Liver (tissue), 9 donors: Measurements from ENCODE around the gene CCDC8. TPM values are rescaled to one million over a fixed set of nuclear protein-coding genes. Genes with fewer than 3 reads are reported as not detected.

ENCODE experiments used
- DNase-seq: peaks from one replicate; pipeline ENCODE4 v3.0.0-alpha.2; 2017; ENCODE audit warnings: low spot score
- H3K27ac ChIP-seq, 2 donors: one replicate each; pipeline ENCODE4 v1.7.0; 2013; ENCODE audit warnings: inconsistent platforms in 2 of 2, low read length in 2 of 2, control low read depth in 1 of 2, low read depth in 1 of 2, mild to moderate bottlenecking in 1 of 2
- H3K27me3 ChIP-seq, 4 donors: one replicate each; pipeline versions ENCODE4 v1.6.1 to v1.7.0; 2013; ENCODE audit warnings: low read length in 3 of 4, inconsistent platforms in 1 of 4, mild to moderate bottlenecking in 1 of 4, moderate library complexity in 1 of 4; ENCODE audit not compliant: control insufficient read depth in 4 of 4, insufficient read depth in 4 of 4
- H3K36me3 ChIP-seq, 4 donors: one replicate each; pipeline versions ENCODE4 v1.6.1 to v1.7.0; 2013; ENCODE audit warnings: low read length in 3 of 4, mild to moderate bottlenecking in 3 of 4, low read depth in 1 of 4, moderate library complexity in 1 of 4; ENCODE audit not compliant: control insufficient read depth in 4 of 4, insufficient read depth in 3 of 4
- H3K4me1 ChIP-seq, 4 donors: one replicate each; pipeline versions ENCODE4 v1.6.1 to v1.7.0; 2013; ENCODE audit warnings: low read length in 3 of 4, mild to moderate bottlenecking in 3 of 4, moderate library complexity in 1 of 4; ENCODE audit not compliant: control insufficient read depth in 4 of 4, insufficient read depth in 4 of 4
- H3K4me3 ChIP-seq, 3 donors: one replicate each; pipeline versions ENCODE4 v1.6.1 to v1.7.0; 2013; ENCODE audit warnings: low read length in 3 of 3, control low read depth in 1 of 3, low read depth in 1 of 3, mild to moderate bottlenecking in 1 of 3
- H3K9ac ChIP-seq, 2 donors: one replicate each; pipeline ENCODE4 v1.7.0; 2013; ENCODE audit warnings: low read length in 2 of 2, mild to moderate bottlenecking in 2 of 2, moderate library complexity in 2 of 2, control low read depth in 1 of 2, low read depth in 1 of 2
- H3K9me3 ChIP-seq, 4 donors: one replicate each; pipeline versions ENCODE4 v1.6.1 to v1.7.0; 2013; ENCODE audit warnings: low read length in 3 of 4; ENCODE audit not compliant: control insufficient read depth in 4 of 4
- ATF3 ChIP-seq: IDR thresholded peaks from 2 replicates; pipeline ENCODE4 v1.6.1; 2016; ENCODE audit warnings: antibody characterized with exemption
- CTCF ChIP-seq: fragments of 150-350 bp; IDR thresholded peaks from 2 replicates; pipeline ENCODE4 v1.5.1; 2017; ENCODE audit warnings: improper control_type of control experiment, low read depth, low read length; ENCODE audit not compliant: missing input control
- EGR1 ChIP-seq, 2 donors: IDR thresholded peaks; 2 replicates each; pipeline ENCODE4 v1.6.1; 2016 to 2018; ENCODE audit warnings: antibody characterized with exemption in 2 of 2, low read depth in 2 of 2
- FOXA1 ChIP-seq: IDR thresholded peaks from 2 replicates; pipeline ENCODE4 v1.6.1; 2016; ENCODE audit warnings: antibody characterized with exemption
- GABPA ChIP-seq, 2 donors: IDR thresholded peaks in 1 of 2; conservative IDR thresholded peaks in 1 of 2; 2 replicates each; pipeline ENCODE4 v1.6.1; 2016; ENCODE audit warnings: antibody characterized with exemption in 2 of 2, mild to moderate bottlenecking in 1 of 2, moderate library complexity in 1 of 2
- HNF4A ChIP-seq, 2 donors: conservative IDR thresholded peaks; 2 replicates each; pipeline ENCODE4 v1.6.1; 2016; ENCODE audit warnings: antibody characterized with exemption in 2 of 2, mild to moderate bottlenecking in 2 of 2
- JUND ChIP-seq, 2 donors: IDR thresholded peaks; 2 replicates each; pipeline ENCODE4 v1.6.1; 2016; ENCODE audit warnings: antibody characterized with exemption in 2 of 2
- MAX ChIP-seq: IDR thresholded peaks from 2 replicates; pipeline ENCODE4 v1.6.1; 2016; ENCODE audit warnings: antibody characterized with exemption
- RAD21 ChIP-seq, 2 donors: IDR thresholded peaks; 2 replicates each; pipeline ENCODE4 v1.6.1; 2016; ENCODE audit warnings: antibody characterized with exemption in 2 of 2, mild to moderate bottlenecking in 2 of 2
- TAF1 ChIP-seq: conservative IDR thresholded peaks from 2 replicates; pipeline ENCODE4 v1.6.1; 2016; ENCODE audit warnings: antibody characterized with exemption, mild to moderate bottlenecking
- YY1 ChIP-seq: IDR thresholded peaks from 2 replicates; pipeline ENCODE4 v1.6.1; 2016; ENCODE audit warnings: antibody characterized with exemption, mild to moderate bottlenecking
- ZBTB33 ChIP-seq: IDR thresholded peaks from 2 replicates; pipeline ENCODE4 v1.6.1; 2016; ENCODE audit warnings: antibody characterized with exemption
- WGBS: extraction: QIAGEN DNeasy Blood & Tissue Kit; methylation state at CpG from one replicate; pipeline ENCODE4 v1.1.7; 2013; 5-methylcytosine and 5-hydroxymethylcytosine counted together
- polyA plus RNA-seq, 2 donors: library from polyadenylated mRNA; stranded (reverse) in 1 of 2; unstranded in 1 of 2; fragments of 200-250 nt in 1 of 2; fragments of >200 nt in 1 of 2; fragmentation: Nextera tagmentation in 1 of 2; extraction: Ambion mirVana in 1 of 2; gene quantifications; one replicate each; pipeline versions ENCODE4 v1.2.1 to v1.2.3, GENCODE V29; 2013 to 2015
- total RNA-seq, 2 donors: library from RNA; depleted of rRNA; stranded (reverse); fragments of >200 nt; gene quantifications; one replicate each; pipeline ENCODE4 v1.2.3, GENCODE V29; 2014
- donor health status: healthy.
- donor health status: healthy.
- donor health status: healthy.
- donor health status: healthy.
- donor health status: healthy.

CCDC8 gene
- total and polyA plus RNA-seq, 4 donors: 0.18 to 5.9 (median 0.62) TPM

GRCh38 chr19:46429999-46430398, 16.6 kb upstream of the CCDC8 start:
- TF ChIP-seq EGR1 (IDR thresholded peaks at IDR 0.05; ENCODE audit: low read depth in 2 of 2) (no peak), YY1 (no peak), ATF3 (no peak), CTCF (no peak)
- DNase-seq: no peak
- peaks cover 0 to 4% (median under 1%) of the 10 kb centered on the region in 4 donors for H3K27me3 ChIP-seq
- 74% methylated on average over 4 of the region's 4 CpGs for WGBS
- no peak overlapping the region for H3K9ac ChIP-seq
- H3K36me3 ChIP-seq: no peaks in the 10 kb centered on the region
- H3K4me3 ChIP-seq: no peak overlapping the region
- no peaks in the 10 kb centered on the region for H3K9me3 ChIP-seq
- H3K27ac ChIP-seq: no peak overlapping the region
- peaks cover 4 to 15% (median 10%) of the 10 kb centered on the region in 4 donors for H3K4me1 ChIP-seq

- DNase-seq: peak; percentile 61
- Histone ChIP-seq H3K27me3 (peaks cover 0 to 4% (median 0%) of the 10 kb centered on the region in 4 donors), H3K9me3 (no peaks in the 10 kb centered on the region), H3K4me3 (no peak within 1 kb of the TSS), H3K27ac (no peak within 1 kb of the TSS), H3K4me1 (peaks cover 4 to 15% (median 10%) of the 10 kb centered on the region in 4 donors), H3K36me3 (no peaks in the 10 kb centered on the region), H3K9ac (no peak within 1 kb of the TSS)
- 29% methylated on average over 52 of the region's 52 CpGs for WGBS
- peak; percentile 11 to 15 for TF ChIP-seq HNF4A (conservative IDR thresholded peaks at IDR 0.05)
- peak in 1 of 2 donors; percentile 44 for TF ChIP-seq JUND (IDR thresholded peaks at IDR 0.05)
- TF ChIP-seq ZBTB33: no peak
Measured at GRCh38 chr19:46428239-46429135, 15.1 kb upstream of the CCDC8 start, which contains the start of gene PNMA8C. TSS of gene PNMA8C (minus strand) at chr19:46428936. CDS start at chr19:46428359, 577 bp downstream.

- no peaks in the 10 kb centered on the region for H3K36me3 ChIP-seq
- H3K27ac ChIP-seq: no peak overlapping the region
- WGBS: 79% methylated on average over 17 of the region's 17 CpGs
- no peaks in the 10 kb centered on the region for H3K9me3 ChIP-seq
- H3K27me3 ChIP-seq: peaks cover 0 to 4% (median 0%) of the 10 kb centered on the region in 4 donors
- no peak overlapping the region for H3K9ac ChIP-seq
- H3K4me3 ChIP-seq: no peak overlapping the region
- no peak for TF ChIP-seq ZBTB33
- TF ChIP-seq TAF1: no peak
- TF ChIP-seq RAD21 (IDR thresholded peaks at IDR 0.05): no peak
- no peak for TF ChIP-seq GABPA (IDR thresholded peaks at IDR 0.05 in 1 of 2, conservative IDR thresholded peaks at IDR 0.05 in 1 of 2)
- TF ChIP-seq FOXA1: no peak
- no peak for TF ChIP-seq JUND (IDR thresholded peaks at IDR 0.05)
- no peak for TF ChIP-seq MAX
- H3K4me1 ChIP-seq: peaks cover 4 to 15% (median 10%) of the 10 kb centered on the region in 4 donors
- no peak for DNase-seq
Measured at GRCh38 chr19:46427518-46428045, 14.2 kb upstream of the CCDC8 start.
